LNCAP (cell line): Measurements from ENCODE around the gene GALNT18.

Experiments
- CTCF ChIP-seq: fragments of 450-650 bp; IDR thresholded peaks from 2 replicates; pipeline ENCODE4 v1.5.1; 2017; ENCODE audit warnings: mild to moderate bottlenecking

GALNT18 gene

GRCh38 chr11:11281626-11282025 lies 340.2 kb downstream of the GALNT18 start:
- no peak for TF ChIP-seq CTCF

- TF ChIP-seq CTCF: no peak
Measured at GRCh38 chr11:11280826-11281225, 341.0 kb downstream of the GALNT18 start.

GRCh38 chr11:11279956-11280689 lies 341.7 kb downstream of the GALNT18 start:
- no peak for TF ChIP-seq CTCF

DNA sequence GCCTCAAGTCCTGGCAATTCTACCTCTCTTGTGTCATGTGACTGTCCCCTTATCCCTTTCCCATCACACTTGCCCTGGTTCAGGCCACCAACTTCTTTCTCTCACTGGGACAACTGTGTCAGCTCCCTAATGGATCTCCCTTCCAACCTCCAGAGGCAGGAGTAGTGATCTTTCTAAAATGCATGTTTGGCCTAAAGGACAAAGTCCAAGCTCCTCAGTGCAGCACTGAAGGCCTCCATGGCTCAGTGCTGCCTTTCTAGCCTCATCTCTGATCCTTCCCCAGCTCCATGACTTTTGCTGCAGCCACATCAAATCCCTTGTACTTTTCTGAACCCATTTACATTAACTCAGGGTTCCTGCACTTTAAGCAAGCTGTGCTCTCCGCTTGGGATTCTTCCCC lies 349.6 kb downstream of the GALNT18 start:
- TF ChIP-seq CTCF: no peak

GRCh38 chr11:11270236-11270775 lies 351.5 kb downstream of the GALNT18 start:
- TF ChIP-seq CTCF: no peak

DNA sequence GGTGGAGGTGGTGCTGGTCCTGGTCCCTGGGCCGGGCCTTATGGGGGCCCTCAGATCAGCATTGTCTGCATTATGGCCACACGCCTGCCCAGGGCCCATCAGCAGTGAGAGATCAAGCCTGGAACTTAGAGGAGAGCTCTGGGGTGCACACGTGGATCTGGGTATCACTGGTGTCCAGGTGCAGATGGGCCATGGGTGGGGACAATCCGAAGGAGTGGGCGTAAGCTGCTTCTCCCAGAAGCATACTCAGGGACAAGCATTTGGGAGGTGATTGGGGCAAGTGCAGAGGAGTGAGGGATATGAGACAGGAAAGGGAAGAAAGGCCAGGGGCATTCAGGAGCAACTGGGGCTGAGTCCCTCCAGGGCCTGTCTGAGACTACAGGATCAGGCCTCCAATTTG lies 353.1 kb downstream of the GALNT18 start:
- no peak for TF ChIP-seq CTCF

- no peak for TF ChIP-seq CTCF
Measured at GRCh38 chr11:11268119-11268518, 353.7 kb downstream of the GALNT18 start.

- no peak for TF ChIP-seq CTCF
Measured at GRCh38 chr11:11267312-11267711, 354.5 kb downstream of the GALNT18 start.
